ENCODE data around the gene DAP.
"Not testable (repeated sequence)": the region's sequence is repeated elsewhere in the genome, so short reads cannot be mapped to it uniquely, and the experiment has no call there.

The DAP gene

DNA sequence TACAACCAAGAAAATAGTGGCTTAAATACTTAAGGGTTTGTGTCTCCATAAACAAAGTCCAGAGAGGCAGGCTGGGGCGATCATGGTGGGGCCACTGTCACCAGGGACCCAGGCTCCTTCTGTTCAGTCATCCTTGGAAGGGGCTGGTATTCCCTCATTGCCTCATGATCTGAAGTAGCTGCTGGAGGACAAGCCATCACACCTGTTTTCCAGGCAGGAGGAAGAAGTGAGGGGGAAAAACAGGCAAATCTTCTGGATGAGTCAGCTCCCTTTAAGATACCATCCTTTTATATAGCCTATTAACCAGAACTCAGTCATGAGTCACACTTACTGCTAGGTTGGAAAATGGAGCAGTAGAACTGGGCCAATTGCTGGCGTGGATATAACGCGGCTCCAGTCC lies 92.3 kb downstream of the DAP start:
- DNase-seq, result no peak

DNA sequence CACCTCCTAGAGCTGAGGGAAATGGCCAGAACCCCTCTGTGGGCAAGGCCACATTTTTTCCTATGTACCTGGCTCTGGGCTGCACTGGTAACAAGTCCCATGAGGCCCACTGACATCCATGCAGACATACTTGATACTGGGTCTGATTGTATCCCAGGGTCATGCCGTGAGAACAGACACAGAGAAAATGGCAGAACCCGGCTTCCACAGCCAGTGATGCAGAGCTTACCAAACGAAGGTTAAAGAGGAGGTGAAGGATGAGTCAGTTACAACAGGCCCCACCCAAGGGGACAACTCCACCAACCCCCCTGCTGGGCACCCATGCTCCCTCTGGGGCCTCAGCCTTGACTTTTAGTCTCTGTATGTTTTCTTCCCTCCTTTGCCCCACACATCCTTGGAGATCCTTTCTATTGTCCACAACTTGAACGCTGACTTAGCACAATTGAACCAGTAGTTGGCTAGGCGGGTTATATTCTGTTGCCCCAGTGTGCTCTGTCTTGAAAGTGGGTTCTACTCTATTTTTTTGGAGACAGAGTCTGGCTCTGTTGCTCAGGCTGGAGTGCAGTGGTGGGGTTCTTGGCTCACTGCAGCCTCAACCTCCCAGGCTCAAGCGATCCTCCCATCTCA lies 93.5 kb downstream of the DAP start:
- no peak for DNase-seq

DNA sequence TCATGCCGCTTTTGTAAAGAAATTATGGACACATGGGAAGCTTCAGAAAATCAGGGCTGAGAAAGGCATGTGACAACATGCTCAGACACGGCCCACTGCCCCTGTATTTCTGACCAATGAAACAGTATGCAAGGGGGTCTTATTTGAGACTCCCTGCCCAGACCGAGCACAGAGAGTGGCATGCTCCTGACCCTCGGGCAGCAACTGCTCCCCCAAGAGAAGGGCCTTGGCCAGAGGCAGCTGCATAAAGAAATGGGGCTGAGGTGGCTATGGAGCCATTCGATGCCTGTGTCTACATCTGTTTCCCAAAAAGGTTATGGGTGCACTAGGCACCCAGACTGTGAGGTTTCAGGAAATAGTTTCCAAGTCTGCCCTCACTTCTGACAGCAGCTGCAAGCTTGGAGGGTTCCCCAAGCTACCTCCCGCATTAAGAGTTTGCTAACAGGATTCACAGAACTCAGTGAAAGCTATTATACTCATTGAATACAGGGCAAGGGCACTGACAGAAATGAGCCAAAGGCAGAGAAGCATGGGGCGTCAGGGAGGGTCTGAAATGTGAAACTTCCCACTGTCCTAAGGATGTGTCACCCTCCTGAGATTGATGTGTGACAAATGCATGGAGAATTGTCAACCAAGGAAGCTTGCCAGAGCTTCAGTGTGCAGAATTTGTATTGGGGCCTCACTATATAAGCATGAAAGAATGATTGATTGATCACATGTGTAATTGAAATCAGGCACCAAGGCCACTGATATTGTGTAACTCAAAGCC lies 94.3 kb downstream of the DAP start:
- DNase-seq, result no peak

DNA sequence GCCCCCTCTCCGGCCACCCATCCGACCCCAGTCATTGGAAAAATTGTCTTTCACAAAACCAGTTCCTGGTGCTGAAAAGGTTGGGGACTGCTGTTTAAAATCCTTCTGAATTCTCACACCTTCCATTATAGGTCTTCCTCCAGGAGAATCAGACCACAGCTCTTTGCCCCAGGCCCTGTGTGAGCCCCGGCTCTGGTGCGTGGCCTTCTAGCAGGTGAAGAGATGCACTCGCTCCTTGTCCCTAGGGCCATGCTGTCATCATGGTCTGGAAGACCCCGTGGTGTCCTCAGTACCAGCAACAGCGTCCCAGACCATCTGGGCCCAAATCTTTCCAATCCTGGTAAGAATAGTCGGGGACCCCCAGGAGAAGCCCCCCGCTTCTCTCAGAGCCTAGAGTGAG lies 95.2 kb downstream of the DAP start:
- DNase-seq, result no peak

DNA sequence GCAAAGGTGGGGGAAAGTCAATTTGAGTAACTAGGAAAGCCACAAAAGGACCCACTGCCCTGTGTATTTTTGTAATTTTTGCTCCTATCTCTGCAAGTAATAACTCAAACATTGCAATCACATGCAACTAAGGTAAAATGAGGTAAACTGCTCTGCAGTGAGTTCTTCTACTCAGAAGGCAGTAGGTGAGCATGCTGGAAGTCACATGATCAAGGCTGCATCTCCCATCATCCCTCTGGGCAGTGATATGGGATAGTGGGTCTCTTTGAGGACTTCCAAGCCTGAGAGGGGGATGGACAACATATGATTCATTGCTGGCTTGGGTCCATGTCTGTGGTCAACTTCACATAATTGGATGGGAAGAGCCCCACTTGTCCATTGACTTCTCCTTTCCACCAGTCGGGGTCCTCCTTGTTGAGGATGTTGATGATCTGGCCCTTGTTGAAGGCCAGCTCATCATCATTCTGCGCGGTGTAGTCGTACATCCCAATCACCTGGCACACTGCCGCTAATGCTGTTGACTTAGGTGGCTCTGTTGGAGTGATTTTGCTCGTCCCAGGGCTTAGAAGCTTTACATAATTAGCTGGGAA lies 96.8 kb downstream of the DAP start:
- DNase-seq, result not testable (repeated sequence)

DNA sequence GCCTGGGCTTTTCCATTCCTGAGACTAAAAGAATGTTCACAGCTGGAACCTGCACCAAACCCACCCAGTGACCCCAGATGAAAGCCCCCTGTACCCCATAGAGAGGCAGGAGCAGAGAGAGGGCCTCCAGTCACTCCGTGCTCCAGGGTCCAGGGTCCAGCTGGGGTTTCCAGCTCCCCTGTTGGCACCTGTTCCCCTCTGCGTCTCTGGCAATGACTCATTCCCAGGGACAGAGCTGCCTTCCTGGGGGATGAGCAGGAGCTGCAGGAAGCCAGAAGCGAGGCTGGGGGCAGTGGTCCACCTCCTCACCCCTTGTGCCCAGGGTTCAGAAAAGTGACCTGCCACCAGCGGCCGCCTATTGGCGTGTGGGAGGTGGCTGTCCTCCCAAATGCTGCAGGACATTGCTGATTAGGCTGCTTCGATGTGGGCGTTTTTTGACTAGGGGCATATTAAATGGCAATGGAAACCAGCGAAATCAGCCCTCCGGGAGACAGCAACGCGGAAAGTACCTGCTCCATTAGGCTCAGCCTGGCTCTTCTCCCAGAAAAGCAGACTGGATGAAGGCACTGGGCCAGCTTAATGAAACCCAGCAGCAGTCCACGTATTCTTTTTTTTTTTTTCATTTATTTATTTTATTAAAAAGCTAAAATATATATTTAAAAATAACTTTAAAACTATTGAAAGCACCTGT lies 97.4 kb downstream of the DAP start:
- no peak for DNase-seq

DNA sequence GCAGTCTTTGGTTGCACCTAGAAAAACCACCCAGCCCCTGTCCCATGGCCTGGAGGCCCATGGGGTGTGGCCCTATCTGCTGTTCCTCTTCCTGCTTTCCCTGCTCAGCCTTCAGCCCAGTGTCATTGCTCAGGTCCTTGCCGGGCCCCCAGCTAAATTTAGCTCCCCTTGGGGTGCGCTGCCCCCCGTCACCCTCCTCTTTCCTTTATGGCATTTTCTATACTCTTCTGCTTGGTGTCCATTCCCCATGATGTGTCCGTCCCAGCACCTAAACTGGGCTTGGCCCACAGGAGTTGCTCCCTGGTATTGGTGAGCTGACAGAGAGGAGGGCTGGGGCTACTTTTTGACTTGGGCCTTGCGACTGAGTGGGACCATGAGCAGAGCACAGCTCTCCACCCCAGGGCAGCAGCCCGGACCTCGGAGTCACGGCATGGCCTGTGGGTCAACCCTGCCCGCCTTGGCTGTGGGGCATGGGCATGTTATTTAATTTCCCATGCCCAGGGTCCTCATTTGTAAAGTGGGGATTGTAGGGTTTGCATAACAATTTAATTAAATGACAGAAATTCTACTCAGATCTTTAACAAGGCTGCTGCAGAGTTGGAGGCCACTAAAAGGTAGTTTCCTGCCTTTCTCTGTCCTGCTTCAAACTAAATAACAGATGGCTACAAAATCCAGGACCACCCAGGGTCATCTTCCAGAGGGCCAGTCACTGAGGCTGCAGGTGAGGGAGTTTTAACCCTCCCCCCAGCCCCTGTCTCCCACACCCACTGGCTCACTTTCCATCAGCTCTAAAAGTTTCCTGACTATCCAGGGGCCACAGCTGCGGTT lies 98.2 kb downstream of the DAP start:
- no peak for DNase-seq

DNA sequence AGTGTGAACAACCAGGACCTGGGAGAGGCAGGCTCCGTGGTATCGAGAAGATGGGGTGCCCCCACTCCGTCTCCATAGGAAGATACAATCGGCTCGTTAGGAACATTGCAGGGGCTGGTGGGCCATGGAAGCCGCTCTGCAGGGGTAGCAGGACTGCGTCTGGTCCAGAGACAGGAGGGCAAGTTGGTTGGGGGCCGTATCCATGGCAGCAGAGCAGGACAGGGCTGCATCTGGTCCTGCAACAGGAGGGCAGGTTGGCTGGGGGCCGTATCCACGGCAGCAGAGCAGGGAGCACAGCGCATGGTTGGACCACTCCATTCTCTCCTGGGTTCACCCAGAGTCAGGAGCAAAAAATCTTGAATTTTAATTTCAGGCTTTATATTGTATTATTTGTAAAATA lies 99.0 kb downstream of the DAP start:
- no peak for DNase-seq

DNA sequence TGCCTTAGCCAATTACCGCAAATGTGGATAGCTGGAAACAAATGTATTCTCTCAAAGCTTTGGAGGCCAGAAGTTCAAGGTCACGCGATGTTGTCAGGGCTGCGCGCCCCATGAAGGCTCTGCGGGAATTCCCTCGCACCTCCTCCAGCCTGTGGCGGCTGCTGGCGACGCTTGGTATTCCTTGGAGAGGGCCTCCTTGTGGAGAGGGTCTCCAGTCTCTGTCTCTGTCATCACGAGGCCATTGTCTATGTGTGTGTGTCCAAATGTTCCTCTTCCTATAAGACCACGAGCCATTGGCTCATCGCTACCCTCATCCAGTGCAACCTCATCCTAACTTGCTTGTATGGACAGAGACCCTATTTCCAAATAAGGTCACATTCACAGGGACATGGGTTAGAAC lies 99.6 kb downstream of the DAP start:
- DNase-seq, result no peak

DNA sequence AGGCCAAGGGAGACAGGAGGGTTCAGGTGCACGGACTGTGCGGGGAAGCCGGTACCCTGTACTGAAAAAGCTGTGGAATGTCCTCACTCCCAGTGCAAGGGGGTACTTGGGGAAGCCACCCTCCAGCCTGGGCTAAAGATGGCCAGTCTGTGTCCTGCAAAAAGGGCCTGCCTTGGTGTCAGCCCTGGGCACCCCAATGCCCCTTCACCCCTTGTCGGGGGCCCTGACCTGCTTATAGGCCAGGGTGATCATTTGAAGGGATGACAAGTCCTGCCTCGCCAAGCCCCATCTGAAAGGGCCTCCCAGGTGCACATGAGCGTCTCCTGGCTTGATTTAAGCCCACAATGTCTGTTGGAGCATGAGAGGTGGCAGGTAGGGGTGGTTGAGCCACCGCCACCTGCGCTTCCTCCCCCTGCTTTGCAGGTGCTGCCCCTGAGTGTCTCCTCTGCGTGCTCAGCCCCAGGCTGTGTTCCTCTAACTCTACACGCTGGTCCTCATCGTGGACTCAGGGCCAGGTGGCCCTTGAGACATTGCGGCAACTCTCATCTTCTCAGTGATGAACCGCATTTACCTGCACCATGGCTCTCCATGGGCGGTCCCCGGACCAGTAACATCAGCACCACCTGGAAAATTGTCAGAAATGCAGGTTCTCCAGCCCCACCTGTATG lies 100.2 kb downstream of the DAP start:
- no peak for DNase-seq

DNA sequence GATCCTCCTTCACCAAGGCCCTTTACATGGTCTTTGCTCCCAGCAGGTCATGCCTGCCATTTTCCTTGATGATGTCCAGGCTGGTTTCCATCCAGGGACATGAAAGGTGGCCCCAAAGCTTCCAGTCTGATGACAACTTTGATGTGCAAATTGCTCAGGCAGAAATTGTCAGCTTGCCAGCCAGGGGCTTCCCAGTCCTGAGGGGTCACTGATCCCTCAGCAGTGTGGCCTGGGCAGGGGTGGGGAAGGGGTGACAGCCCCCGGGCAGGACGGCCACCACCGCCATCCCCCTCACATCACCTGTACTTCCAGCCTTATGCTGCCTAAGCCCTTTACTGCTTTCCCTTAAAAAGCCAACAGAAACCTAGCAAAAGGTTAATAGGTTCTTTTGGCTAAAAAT lies 100.9 kb downstream of the DAP start:
- DNase-seq, result no peak

DNA sequence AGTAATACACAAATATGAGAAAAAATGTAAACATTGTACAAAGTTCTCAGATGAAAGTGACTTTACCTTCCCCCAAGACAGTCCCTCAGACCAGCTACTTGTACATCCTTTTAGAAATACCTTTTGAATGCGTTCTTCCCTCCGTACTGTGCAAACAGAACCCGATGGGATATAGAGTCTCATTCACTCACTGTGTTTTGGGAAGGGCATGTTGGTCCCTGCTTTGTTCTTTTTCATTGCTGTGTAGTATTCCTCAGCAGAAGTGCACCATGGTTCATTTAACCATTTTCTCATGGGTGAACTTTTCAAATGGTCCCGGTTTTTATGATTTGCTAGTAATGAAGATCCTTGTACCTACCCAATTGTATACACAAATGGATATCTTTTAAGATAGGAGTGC lies 102.8 kb downstream of the DAP start:
- DNase-seq, result no peak

DNA sequence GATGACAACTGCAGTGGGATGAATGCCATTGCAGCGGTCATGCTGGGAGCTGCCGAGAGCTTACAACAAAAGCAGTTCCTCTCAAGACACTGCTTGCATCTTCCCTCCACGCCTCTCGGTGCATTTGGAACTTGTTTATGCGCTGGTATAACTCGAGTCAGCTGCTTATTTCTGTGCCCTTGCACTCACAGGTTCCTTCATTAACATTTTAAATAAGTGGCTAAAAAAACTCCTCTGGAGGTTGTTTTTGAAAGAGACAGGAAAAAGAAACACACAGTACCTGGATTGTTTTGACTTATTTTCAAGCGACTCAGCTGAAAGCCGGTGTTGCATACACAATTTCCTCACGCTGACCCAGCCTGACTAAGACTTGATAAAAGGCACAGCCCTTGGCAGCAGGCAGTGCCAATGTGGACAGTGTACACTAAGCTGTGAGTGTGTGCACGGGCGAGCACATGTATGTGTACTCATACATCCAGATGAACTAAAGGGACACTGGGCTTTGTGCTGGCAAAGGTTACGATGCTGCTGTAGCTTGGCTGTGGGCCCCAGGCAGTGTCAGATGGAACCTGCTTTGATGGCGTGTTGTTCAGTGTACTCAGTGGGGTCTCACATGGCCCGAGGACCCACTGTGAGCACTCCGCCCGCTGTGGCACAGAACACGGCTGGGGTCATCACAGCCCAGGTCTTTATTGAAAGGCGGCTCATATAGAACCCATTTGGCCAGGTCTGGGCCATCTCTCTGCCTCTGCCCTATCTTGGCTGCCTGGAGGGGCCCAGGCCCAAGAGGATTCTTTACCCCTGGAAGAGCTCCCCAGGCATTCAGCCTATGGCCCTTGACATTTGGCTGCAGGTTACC lies 104.8 kb downstream of the DAP start:
- no peak for DNase-seq

DNA sequence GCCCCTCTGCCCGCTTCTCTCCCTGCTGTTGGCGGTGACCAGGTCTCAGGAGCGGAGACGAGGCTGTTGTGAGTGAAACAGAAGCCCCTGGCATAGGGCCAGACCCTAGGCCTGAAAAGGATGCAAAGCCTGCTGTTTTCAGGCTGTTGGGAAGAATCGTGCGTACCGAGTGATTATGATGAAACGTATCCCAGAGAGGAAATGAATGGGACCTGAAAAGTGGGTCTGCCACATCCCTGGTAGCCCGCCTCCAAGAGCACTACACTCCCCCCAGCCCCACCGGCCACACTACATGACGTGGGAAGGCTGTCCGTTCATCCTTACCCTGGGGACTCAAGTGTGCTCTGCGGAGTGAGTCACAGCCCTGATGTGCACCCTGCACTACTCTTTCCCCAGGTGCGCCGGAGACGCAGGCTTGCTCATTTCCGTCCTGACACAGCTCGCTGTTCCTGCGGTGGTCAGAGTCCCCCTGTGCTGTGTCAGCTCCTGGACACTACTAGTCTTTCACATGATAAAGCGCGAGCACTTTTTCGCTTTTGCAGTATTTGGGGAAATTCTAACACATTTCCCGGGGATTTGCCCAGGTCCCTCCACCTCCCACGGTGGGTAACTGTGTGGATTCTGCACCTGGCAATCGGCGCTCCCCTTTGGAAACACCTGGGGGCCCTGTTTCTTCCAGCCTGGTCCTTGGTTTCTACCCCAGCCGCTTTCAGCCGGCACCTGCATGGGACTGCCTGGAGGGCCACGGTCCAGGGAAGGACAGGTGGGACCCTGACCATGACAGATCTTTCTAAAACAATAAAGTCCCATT lies 105.7 kb downstream of the DAP start:
- DNase-seq, result no peak

DNA sequence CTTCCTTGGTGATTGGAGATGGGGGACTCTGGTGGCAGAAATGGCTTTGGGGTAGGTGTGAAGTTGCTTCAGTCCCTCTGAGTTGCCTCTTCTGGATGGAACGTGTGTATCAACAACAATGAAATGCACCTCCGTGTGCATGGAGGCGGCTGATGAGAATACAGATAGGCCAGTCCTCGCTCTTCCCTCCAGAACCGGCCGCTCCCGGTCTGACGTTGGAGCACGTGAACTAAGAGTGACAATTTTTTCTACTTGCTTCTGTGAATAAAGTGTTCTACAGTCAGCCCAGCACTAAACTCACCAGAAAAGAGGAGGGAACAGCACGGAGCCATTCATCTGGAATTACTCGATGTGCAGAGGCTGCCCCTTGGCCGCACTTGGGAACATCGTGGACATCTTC lies 106.5 kb downstream of the DAP start:
- DNase-seq, result no peak

DNA sequence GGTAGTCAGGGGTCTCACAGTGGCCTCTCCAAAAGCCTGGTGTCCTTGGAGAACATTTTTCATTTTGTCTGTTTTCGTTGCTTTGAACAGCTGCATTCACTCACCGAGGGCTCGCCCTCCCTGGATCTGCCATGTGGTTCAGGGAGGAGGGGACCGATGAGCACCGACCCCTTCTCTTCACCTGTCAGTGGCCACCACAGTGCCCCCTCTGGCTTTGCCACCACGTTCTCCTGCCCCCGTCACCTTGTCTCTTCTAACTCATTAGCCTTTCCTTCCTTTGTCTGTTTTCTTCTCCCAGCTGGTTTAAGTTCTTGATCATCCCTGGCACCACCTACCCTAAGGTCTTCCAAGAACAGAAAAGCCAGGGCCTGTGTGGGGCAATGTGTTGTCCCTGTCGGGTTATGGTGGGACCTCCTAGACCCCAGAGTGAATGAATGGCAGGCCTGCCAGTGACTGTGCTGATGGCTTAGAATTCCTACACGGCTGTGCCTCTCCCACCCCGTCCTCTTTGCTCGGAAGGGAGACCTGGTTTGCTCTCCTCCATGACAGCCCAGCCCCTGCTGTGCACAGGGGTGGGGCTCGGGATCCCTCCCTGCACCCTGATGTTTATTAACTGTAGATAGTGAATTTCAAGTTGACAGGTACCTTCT lies 107.2 kb downstream of the DAP start:
- DNase-seq, result no peak

DNA sequence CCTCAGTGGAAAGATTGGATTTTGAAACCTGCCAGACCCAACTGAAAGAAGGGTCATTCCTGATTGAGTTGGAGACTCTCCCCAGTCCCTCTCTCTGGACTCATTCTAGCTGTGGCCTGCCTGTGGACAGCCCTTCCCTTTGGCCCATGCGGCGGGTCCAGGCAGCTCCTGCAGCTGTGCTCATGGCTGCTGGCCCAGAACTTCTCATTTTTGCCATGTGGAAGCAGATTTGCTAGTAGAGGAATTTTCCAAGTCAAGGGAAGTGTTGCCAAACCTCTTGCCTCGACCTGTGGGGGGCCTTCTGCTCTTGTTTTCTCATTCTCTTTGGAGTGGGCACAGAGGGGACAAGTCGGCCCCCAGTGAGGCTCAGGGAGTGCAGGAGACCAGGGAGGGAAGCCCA lies 108.0 kb downstream of the DAP start:
- DNase-seq, result no peak

DNA sequence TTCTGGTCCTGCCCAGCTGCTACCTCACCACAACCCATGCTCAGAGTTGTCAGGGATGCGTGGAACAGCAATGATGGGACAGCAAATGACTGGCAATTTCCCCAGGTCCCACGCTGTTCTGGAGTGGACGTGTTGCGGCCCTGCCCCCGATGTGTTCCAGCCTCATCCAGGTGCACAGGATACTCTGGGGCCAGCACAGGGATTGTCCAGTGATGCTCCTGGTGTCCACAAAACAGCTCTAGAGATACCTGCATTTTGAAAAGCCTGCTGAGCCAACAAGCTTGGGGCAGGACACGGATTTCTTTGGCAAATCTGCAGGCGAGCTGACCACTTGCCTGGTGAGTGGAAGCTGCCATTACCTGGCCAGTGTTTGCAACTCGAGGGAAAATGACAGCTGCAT lies 108.4 kb downstream of the DAP start:
- DNase-seq, result no peak

DNA sequence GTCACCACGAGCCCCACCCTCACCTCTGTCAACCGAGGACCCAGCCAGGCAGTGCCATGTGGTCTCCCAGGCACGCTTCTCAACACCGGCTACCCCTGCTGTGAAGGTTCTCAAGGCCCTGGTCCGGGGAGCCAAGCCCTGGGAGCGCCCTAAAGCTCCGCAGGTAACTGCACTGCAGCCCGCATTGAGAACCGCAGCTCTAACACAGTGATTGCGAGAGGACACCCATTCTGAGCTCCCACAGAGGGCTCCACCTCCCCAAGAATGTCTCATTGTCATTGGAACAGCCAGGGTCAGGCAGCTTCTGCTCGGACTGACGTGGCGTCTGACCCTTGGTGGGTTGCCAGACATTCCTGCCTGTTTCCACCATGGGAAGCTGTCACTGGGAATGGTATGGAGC lies 108.9 kb downstream of the DAP start:
- DNase-seq, result no peak

Measured in effector CD4-positive, alpha-beta T cell (primary cell).